HEK293 (cell line): ENCODE results near the gene AGAP1.

Experiments
- TCF7L2 ChIP-seq: IDR thresholded peaks from 2 replicates; pipeline ENCODE4 v1.6.1; 2011; ENCODE audit warnings: low read depth, mild to moderate bottlenecking, inconsistent platforms, low read length, moderate library complexity, borderline replicate concordance
- YY1 ChIP-seq: fragments of 450-650 bp; formaldehyde crosslinking; IDR thresholded peaks from 2 replicates; pipeline ENCODE4 v1.5.1; 2018; ENCODE audit warnings: missing biosample characterization, missing genetic modification characterization
- ZNF707 ChIP-seq: fragments of 450-650 bp; formaldehyde crosslinking; IDR thresholded peaks from 2 replicates; pipeline ENCODE4 v1.5.1; 2016; ENCODE audit warnings: missing biosample characterization, missing genetic modification characterization
- ZNF792 ChIP-seq: fragments of 450-650 bp; formaldehyde crosslinking; IDR thresholded peaks from 2 replicates; pipeline ENCODE4 v1.5.1; 2016; ENCODE audit warnings: missing biosample characterization, missing genetic modification characterization
- TF ChIP-seq, protein P1 (sequence below): fragments of 450-650 bp; formaldehyde crosslinking; IDR thresholded peaks from 2 replicates; pipeline ENCODE4 v1.5.1; 2016; ENCODE audit warnings: missing biosample characterization, missing genetic modification characterization
- TF ChIP-seq, protein P2 (sequence below): fragments of 450-650 bp; formaldehyde crosslinking; optimal IDR thresholded peaks from 2 replicates; pipeline ENCODE3; 2016; ENCODE audit warnings: missing biosample characterization, mild to moderate bottlenecking, missing genetic modification characterization
- TF ChIP-seq, protein P3 (sequence below): fragments of 450-650 bp; formaldehyde crosslinking; IDR thresholded peaks from 2 replicates; pipeline ENCODE4 v1.5.1; 2016; ENCODE audit warnings: missing biosample characterization, missing genetic modification characterization

DNA sequence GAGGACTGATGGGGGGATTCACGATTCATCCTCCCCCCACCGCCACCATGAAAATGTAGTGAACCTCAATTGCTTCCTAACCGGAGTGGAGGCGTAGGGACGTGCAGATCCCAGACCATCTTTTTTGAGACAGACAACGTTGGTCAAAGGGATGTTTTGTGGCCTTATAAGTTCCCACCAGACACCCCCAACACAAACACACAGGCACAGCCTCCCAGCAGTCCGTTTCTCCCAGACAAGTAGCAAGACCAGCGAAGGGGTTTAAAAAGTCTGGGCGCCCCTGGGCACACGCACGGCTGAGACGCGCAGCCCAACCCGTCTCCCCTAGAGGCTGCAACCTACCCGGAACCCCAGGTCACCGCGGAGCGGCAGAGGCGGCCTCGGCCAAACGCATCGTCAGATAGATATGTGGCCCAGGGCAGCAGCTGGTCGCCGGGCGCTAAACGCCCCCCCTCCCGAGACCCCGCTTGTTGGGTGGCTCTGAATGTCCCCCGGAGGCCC lies 673.0 kb downstream of the AGAP1 start:
- no peak for TF ChIP-seq ZNF707
- no peak for TF ChIP-seq YY1 (tag by site-specific recombination)
- no peak for TF ChIP-seq ZNF792 (tag by site-specific recombination)
- TF ChIP-seq, protein P1, sequence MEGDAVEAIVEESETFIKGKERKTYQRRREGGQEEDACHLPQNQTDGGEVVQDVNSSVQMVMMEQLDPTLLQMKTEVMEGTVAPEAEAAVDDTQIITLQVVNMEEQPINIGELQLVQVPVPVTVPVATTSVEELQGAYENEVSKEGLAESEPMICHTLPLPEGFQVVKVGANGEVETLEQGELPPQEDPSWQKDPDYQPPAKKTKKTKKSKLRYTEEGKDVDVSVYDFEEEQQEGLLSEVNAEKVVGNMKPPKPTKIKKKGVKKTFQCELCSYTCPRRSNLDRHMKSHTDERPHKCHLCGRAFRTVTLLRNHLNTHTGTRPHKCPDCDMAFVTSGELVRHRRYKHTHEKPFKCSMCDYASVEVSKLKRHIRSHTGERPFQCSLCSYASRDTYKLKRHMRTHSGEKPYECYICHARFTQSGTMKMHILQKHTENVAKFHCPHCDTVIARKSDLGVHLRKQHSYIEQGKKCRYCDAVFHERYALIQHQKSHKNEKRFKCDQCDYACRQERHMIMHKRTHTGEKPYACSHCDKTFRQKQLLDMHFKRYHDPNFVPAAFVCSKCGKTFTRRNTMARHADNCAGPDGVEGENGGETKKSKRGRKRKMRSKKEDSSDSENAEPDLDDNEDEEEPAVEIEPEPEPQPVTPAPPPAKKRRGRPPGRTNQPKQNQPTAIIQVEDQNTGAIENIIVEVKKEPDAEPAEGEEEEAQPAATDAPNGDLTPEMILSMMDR (tag by site-specific recombination) = no peak
- TF ChIP-seq, protein P2, sequence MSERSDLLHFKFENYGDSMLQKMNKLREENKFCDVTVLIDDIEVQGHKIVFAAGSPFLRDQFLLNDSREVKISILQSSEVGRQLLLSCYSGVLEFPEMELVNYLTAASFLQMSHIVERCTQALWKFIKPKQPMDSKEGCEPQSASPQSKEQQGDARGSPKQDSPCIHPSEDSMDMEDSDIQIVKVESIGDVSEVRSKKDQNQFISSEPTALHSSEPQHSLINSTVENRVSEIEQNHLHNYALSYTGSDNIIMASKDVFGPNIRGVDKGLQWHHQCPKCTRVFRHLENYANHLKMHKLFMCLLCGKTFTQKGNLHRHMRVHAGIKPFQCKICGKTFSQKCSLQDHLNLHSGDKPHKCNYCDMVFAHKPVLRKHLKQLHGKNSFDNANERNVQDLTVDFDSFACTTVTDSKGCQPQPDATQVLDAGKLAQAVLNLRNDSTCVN (tag by site-specific recombination) = no peak
- TF ChIP-seq, protein P3, sequence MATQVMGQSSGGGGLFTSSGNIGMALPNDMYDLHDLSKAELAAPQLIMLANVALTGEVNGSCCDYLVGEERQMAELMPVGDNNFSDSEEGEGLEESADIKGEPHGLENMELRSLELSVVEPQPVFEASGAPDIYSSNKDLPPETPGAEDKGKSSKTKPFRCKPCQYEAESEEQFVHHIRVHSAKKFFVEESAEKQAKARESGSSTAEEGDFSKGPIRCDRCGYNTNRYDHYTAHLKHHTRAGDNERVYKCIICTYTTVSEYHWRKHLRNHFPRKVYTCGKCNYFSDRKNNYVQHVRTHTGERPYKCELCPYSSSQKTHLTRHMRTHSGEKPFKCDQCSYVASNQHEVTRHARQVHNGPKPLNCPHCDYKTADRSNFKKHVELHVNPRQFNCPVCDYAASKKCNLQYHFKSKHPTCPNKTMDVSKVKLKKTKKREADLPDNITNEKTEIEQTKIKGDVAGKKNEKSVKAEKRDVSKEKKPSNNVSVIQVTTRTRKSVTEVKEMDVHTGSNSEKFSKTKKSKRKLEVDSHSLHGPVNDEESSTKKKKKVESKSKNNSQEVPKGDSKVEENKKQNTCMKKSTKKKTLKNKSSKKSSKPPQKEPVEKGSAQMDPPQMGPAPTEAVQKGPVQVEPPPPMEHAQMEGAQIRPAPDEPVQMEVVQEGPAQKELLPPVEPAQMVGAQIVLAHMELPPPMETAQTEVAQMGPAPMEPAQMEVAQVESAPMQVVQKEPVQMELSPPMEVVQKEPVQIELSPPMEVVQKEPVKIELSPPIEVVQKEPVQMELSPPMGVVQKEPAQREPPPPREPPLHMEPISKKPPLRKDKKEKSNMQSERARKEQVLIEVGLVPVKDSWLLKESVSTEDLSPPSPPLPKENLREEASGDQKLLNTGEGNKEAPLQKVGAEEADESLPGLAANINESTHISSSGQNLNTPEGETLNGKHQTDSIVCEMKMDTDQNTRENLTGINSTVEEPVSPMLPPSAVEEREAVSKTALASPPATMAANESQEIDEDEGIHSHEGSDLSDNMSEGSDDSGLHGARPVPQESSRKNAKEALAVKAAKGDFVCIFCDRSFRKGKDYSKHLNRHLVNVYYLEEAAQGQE (tag by site-specific recombination) = no peak
- TF ChIP-seq TCF7L2 = no peak
